Measurements from ENCODE around the gene AMH.

Gene AMH

GRCh38 chr19:2245273-2245672 lies 3.9 kb upstream of the AMH start:
- no peak for TF ChIP-seq POLR2AphosphoS5 (IDR thresholded peaks at IDR 0.05; ENCODE audit: low read depth, low read length)
- TF ChIP-seq FOXP2 (optimal IDR thresholded peaks at IDR 0.05; ENCODE audit: borderline replicate concordance, extremely low read depth, extremely low read length, insufficient read depth): no peak
- TF ChIP-seq TAF1 (IDR thresholded peaks at IDR 0.05; ENCODE audit: borderline replicate concordance, insufficient read depth, low read length): no peak
- TF ChIP-seq, protein P1, sequence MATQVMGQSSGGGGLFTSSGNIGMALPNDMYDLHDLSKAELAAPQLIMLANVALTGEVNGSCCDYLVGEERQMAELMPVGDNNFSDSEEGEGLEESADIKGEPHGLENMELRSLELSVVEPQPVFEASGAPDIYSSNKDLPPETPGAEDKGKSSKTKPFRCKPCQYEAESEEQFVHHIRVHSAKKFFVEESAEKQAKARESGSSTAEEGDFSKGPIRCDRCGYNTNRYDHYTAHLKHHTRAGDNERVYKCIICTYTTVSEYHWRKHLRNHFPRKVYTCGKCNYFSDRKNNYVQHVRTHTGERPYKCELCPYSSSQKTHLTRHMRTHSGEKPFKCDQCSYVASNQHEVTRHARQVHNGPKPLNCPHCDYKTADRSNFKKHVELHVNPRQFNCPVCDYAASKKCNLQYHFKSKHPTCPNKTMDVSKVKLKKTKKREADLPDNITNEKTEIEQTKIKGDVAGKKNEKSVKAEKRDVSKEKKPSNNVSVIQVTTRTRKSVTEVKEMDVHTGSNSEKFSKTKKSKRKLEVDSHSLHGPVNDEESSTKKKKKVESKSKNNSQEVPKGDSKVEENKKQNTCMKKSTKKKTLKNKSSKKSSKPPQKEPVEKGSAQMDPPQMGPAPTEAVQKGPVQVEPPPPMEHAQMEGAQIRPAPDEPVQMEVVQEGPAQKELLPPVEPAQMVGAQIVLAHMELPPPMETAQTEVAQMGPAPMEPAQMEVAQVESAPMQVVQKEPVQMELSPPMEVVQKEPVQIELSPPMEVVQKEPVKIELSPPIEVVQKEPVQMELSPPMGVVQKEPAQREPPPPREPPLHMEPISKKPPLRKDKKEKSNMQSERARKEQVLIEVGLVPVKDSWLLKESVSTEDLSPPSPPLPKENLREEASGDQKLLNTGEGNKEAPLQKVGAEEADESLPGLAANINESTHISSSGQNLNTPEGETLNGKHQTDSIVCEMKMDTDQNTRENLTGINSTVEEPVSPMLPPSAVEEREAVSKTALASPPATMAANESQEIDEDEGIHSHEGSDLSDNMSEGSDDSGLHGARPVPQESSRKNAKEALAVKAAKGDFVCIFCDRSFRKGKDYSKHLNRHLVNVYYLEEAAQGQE (IDR thresholded peaks at IDR 0.05; ENCODE audit: insufficient read depth in 1 of 2, low read depth in 2 of 2, low read length in 2 of 2): no peak
- TF ChIP-seq SIN3A (IDR thresholded peaks at IDR 0.05; ENCODE audit: borderline replicate concordance, insufficient read depth, low read length): no peak

DNA sequence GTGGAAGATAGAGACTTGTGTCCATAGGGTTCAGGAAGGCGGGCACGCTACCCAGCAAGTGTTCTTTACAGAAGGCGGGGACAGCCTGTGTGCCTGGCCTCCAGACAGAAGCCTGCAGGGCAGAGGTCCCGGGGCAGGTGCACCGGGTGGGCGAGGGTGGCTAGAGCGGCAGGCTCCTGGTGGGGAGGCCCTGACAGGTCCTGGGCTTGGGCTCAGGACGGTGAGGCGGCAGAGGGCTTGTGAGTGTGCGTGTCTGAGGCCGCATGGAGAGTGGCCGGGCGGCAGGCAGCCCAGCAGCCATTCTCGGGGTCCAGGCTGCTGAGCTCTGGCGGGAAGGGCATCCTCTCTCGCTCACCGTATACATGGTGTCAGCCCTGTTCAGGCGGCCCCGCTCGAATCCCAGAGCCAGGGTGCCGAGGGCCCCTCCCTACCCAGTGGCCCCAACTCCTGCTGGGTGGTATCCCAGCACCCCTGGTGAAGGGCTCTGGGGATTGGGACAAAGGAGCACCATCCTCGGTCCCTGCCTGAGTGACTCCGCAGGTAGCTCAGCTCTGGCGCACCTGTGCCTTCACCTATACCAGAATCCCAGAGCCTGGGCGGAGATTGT lies 3.0 kb upstream of the AMH start:
- TF ChIP-seq POLR2AphosphoS5 (IDR thresholded peaks at IDR 0.05; ENCODE audit: low read depth, low read length) (no peak), SIN3A (IDR thresholded peaks at IDR 0.05; ENCODE audit: borderline replicate concordance, insufficient read depth, low read length) (no peak), TAF1 (IDR thresholded peaks at IDR 0.05; ENCODE audit: borderline replicate concordance, insufficient read depth, low read length) (no peak), FOXP2 (optimal IDR thresholded peaks at IDR 0.05; ENCODE audit: borderline replicate concordance, extremely low read depth, extremely low read length, insufficient read depth) (no peak)
- TF ChIP-seq, protein P1 (IDR thresholded peaks at IDR 0.05; ENCODE audit: insufficient read depth in 1 of 2, low read depth in 2 of 2, low read length in 2 of 2): no peak

GRCh38 chr19:2246801-2247361 lies 2.2 kb upstream of the AMH start:
- TF ChIP-seq POLR2AphosphoS5 (IDR thresholded peaks at IDR 0.05; ENCODE audit: low read depth, low read length) (no peak), TAF1 (IDR thresholded peaks at IDR 0.05; ENCODE audit: borderline replicate concordance, insufficient read depth, low read length) (no peak), SIN3A (IDR thresholded peaks at IDR 0.05; ENCODE audit: borderline replicate concordance, insufficient read depth, low read length) (no peak)
- TF ChIP-seq, protein P1 (IDR thresholded peaks at IDR 0.05; ENCODE audit: insufficient read depth in 1 of 2, low read depth in 2 of 2, low read length in 2 of 2): no peak

- no peak for TF ChIP-seq FOXP2 (optimal IDR thresholded peaks at IDR 0.05; ENCODE audit: borderline replicate concordance, extremely low read depth, extremely low read length, insufficient read depth)
- no peak for TF ChIP-seq TAF1 (IDR thresholded peaks at IDR 0.05; ENCODE audit: borderline replicate concordance, insufficient read depth, low read length)
- TF ChIP-seq POLR2AphosphoS5 (IDR thresholded peaks at IDR 0.05; ENCODE audit: low read depth, low read length): no peak
- no peak for TF ChIP-seq SIN3A (IDR thresholded peaks at IDR 0.05; ENCODE audit: borderline replicate concordance, insufficient read depth, low read length)
Measured at GRCh38 chr19:2247433-2248101, 1.6 kb upstream of the AMH start.

- TF ChIP-seq, protein P1 (IDR thresholded peaks at IDR 0.05; ENCODE audit: insufficient read depth in 1 of 2, low read depth in 2 of 2, low read length in 2 of 2): no peak
- TF ChIP-seq FOXP2 (optimal IDR thresholded peaks at IDR 0.05; ENCODE audit: borderline replicate concordance, extremely low read depth, extremely low read length, insufficient read depth): no peak
- no peak for TF ChIP-seq POLR2AphosphoS5 (IDR thresholded peaks at IDR 0.05; ENCODE audit: low read depth, low read length)
- no peak for TF ChIP-seq TAF1 (IDR thresholded peaks at IDR 0.05; ENCODE audit: borderline replicate concordance, insufficient read depth, low read length)
- no peak for TF ChIP-seq SIN3A (IDR thresholded peaks at IDR 0.05; ENCODE audit: borderline replicate concordance, insufficient read depth, low read length)
Measured at GRCh38 chr19:2248136-2249009, 750 bp upstream of the AMH start.
